H1 (cell line): ENCODE measurements around the gene DLX2. TPM values are rescaled to one million over a fixed set of nuclear protein-coding genes. Genes with fewer than 3 reads are reported as not detected.

Experiments used
- CTCF ChIA-PET: fragments of 300-600 bp; sonication (Branson Sonifier 250); formaldehyde crosslinking; loops from one replicate; lab custom pipeline; 2021; ENCODE audit not compliant: partially characterized antibody; lab: Charles Lee
- POLR2A ChIA-PET: fragments of 300-600 bp; sonication (Branson Sonifier 250); formaldehyde crosslinking; loops from one replicate; lab custom pipeline; 2021; ENCODE audit warnings: inconsistent platforms; ENCODE audit not compliant: partially characterized antibody; lab: Charles Lee
- DNase-seq, 2 experiments: peaks; one replicate each; pipeline versions ENCODE4 v3.0.0 to v3.0.0-alpha.2; 2010 to 2022; ENCODE audit warnings: low spot score in 2 of 2, low read depth in 1 of 2, mixed read lengths in 1 of 2
- FAIRE-seq: peaks from 2 replicates; lab custom pipeline; 2011; peaks lifted over from hg19 to GRCh38; lab: Jason Lieb, UNC
- H2AFZ ChIP-seq: 2 replicates; pipeline ENCODE4 v1.8.1; 2012; ENCODE audit warnings: low read length, inconsistent platforms
- H2AK5ac ChIP-seq: 2 replicates; pipeline ENCODE4 v1.6.1; 2013; ENCODE audit warnings: low read depth, low read length
- H2BK120ac ChIP-seq: replicated peaks from 2 replicates; pipeline ENCODE3; 2013; ENCODE audit warnings: low read depth, low read length, inconsistent platforms
- H2BK12ac ChIP-seq: 2 replicates; pipeline ENCODE4 v1.6.1; 2013; ENCODE audit warnings: low read depth, low read length
- H2BK15ac ChIP-seq: 2 replicates; pipeline ENCODE4 v1.6.1; 2013; ENCODE audit warnings: low read length
- H2BK20ac ChIP-seq: 2 replicates; pipeline ENCODE4 v1.6.1; 2013; ENCODE audit warnings: low read length
- H2BK5ac ChIP-seq: 2 replicates; pipeline ENCODE4 v1.6.1; 2013; ENCODE audit warnings: low read depth, low read length
- H3K14ac ChIP-seq: 2 replicates; pipeline ENCODE4 v1.6.1; 2013; ENCODE audit warnings: inconsistent platforms; ENCODE audit not compliant: insufficient read length
- H3K18ac ChIP-seq: 2 replicates; pipeline ENCODE4 v1.6.1; 2013; ENCODE audit warnings: low read length; ENCODE audit errors: extremely low read depth
- H3K23ac ChIP-seq: 2 replicates; pipeline ENCODE4 v1.6.1; 2013; ENCODE audit warnings: inconsistent platforms; ENCODE audit not compliant: insufficient read length
- H3K23me2 ChIP-seq: 2 replicates; pipeline ENCODE4 v1.6.1; 2013; ENCODE audit warnings: low read depth, low read length
- H3K27ac ChIP-seq: 2 replicates; pipeline ENCODE4 v1.6.1; 2011; ENCODE audit warnings: low read depth, low read length, inconsistent platforms
- H3K27me3 ChIP-seq, 4 experiments: replicated peaks in 1 of 4; 1 replicate in 1 of 4; 2 replicates in 3 of 4; pipeline versions ENCODE4 v1.6.1 to v1.8.1; 2011 to 2013; ENCODE audit warnings: low read length in 3 of 4, mild to moderate bottlenecking in 3 of 4, inconsistent platforms in 2 of 4, mixed read lengths in 2 of 4, moderate library complexity in 1 of 4; ENCODE audit not compliant: control insufficient read depth in 3 of 4, insufficient read depth in 3 of 4; ENCODE audit errors: extremely low read depth in 1 of 4
- H3K36me3 ChIP-seq, 4 experiments: 2 replicates each; pipeline versions ENCODE4 v1.6.1 to v1.8.1; 2011 to 2013; ENCODE audit warnings: mild to moderate bottlenecking in 4 of 4, low read length in 3 of 4, moderate library complexity in 2 of 4, control low read depth in 1 of 4, inconsistent platforms in 1 of 4; ENCODE audit not compliant: insufficient read depth in 4 of 4, control insufficient read depth in 2 of 4
- H3K4ac ChIP-seq: replicated peaks from 2 replicates; pipeline ENCODE3; 2013; ENCODE audit warnings: low read length, low read depth, mixed read lengths, inconsistent platforms; ENCODE audit not compliant: insufficient read length
- H3K4me1 ChIP-seq, 4 experiments: replicated peaks in 1 of 4; 1 replicate in 1 of 4; 2 replicates in 3 of 4; pipeline versions ENCODE4 v1.6.1 to v1.8.1; 2011 to 2013; ENCODE audit warnings: low read length in 3 of 4, inconsistent platforms in 2 of 4, mixed read lengths in 1 of 4; ENCODE audit not compliant: insufficient read depth in 4 of 4, control insufficient read depth in 3 of 4
- H3K4me2 ChIP-seq, 2 experiments: 2 replicates each; pipeline versions ENCODE4 v1.6.1 to v1.8.1; 2011 to 2013; ENCODE audit warnings: low read depth in 2 of 2, low read length in 2 of 2, control low read depth in 1 of 2, inconsistent platforms in 1 of 2, mild to moderate bottlenecking in 1 of 2; ENCODE audit not compliant: insufficient read depth in 1 of 2
- H3K4me3 ChIP-seq, 4 experiments: fragments of 200-600, 300-600 bp in 1 of 4; sonication (generic), shearing (Covaris generic), sonication (Bioruptor Twin) in 1 of 4; 2 replicates each; pipeline versions ENCODE4 v1.5.1 to v1.8.1; 2011 to 2016; ENCODE audit warnings: low read length in 4 of 4, low read depth in 3 of 4, control low read depth in 2 of 4, inconsistent platforms in 2 of 4, mild to moderate bottlenecking in 2 of 4, mixed read lengths in 1 of 4, moderate library complexity in 1 of 4; ENCODE audit not compliant: insufficient read depth in 2 of 4; ENCODE audit errors: extremely low read depth in 1 of 4
- H3K56ac ChIP-seq: replicated peaks from 2 replicates; pipeline ENCODE3; 2013; ENCODE audit warnings: low read depth, mild to moderate bottlenecking, mixed read lengths, low read length, inconsistent platforms; ENCODE audit not compliant: insufficient read length
- H3K79me1 ChIP-seq: 2 replicates; pipeline ENCODE4 v1.6.1; 2013; ENCODE audit warnings: low read depth, low read length, control low read depth
- H3K79me2 ChIP-seq, 2 experiments: 2 replicates each; pipeline versions ENCODE4 v1.6.1 to v1.8.1; 2012 to 2013; ENCODE audit warnings: low read length in 2 of 2, mild to moderate bottlenecking in 2 of 2, inconsistent platforms in 1 of 2; ENCODE audit not compliant: insufficient read depth in 2 of 2, control insufficient read depth in 1 of 2
- H3K9ac ChIP-seq, 4 experiments: replicated peaks in 1 of 4; 1 replicate in 1 of 4; 2 replicates in 3 of 4; pipeline versions ENCODE4 v1.6.1 to v1.8.1; 2011 to 2013; ENCODE audit warnings: low read depth in 3 of 4, low read length in 3 of 4, control low read depth in 2 of 4, mild to moderate bottlenecking in 2 of 4, moderate library complexity in 2 of 4, inconsistent platforms in 1 of 4; ENCODE audit errors: extremely low read depth in 1 of 4
- H3K9me3 ChIP-seq, 2 experiments: 2 replicates each; pipeline versions ENCODE4 v1.6.1 to v1.8.1; 2012 to 2013; ENCODE audit warnings: mild to moderate bottlenecking in 2 of 2, moderate library complexity in 2 of 2, control low read depth in 1 of 2, inconsistent platforms in 1 of 2, low read depth in 1 of 2, low read length in 1 of 2, mixed read lengths in 1 of 2; ENCODE audit not compliant: insufficient read depth in 2 of 2
- H4K20me1 ChIP-seq, 2 experiments: replicated peaks in 1 of 2; 2 replicates each; pipeline versions ENCODE3 to v1.8.1; 2011 to 2013; ENCODE audit warnings: inconsistent platforms in 2 of 2, low read length in 2 of 2, mild to moderate bottlenecking in 1 of 2; ENCODE audit not compliant: insufficient read depth in 2 of 2, control insufficient read depth in 1 of 2
- H4K5ac ChIP-seq: 2 replicates; pipeline ENCODE4 v1.6.1; 2013; ENCODE audit warnings: low read length, low read depth, mixed read lengths, inconsistent platforms; ENCODE audit not compliant: insufficient read length
- H4K8ac ChIP-seq: 2 replicates; pipeline ENCODE4 v1.8.0; 2013; ENCODE audit warnings: mild to moderate bottlenecking, moderate library complexity, low read length, inconsistent platforms; ENCODE audit not compliant: insufficient read depth; ENCODE audit errors: extremely low read depth
- H4K91ac ChIP-seq: replicated peaks from 2 replicates; pipeline ENCODE3; 2013; ENCODE audit warnings: low read length, mixed read lengths, inconsistent platforms; ENCODE audit not compliant: insufficient read length
- BACH1 ChIP-seq: IDR thresholded peaks from 2 replicates; pipeline ENCODE4 v1.6.1; 2012; ENCODE audit warnings: low read length, improper control_type of control experiment
- CBX8 ChIP-seq: fragments of 300-800, 300-1000 bp; sonication (generic); IDR thresholded peaks from 2 replicates; pipeline ENCODE4 v1.7.1; 2016; ENCODE audit warnings: low read depth, low read length, borderline replicate concordance
- CTBP2 ChIP-seq: IDR thresholded peaks from 2 replicates; pipeline ENCODE4 v1.7.0; 2011; ENCODE audit warnings: borderline replicate concordance, mild to moderate bottlenecking, moderate library complexity, mixed read lengths, low read length; ENCODE audit not compliant: insufficient read depth, insufficient read length
- EGR1 ChIP-seq: IDR thresholded peaks from 2 replicates; pipeline ENCODE4 v1.6.1; 2011; ENCODE audit warnings: low read depth, low read length, borderline replicate concordance
- EZH2 ChIP-seq: fragments of 200-600 bp; sonication (generic); IDR thresholded peaks from 2 replicates; pipeline ENCODE4 v1.7.1; 2012; ENCODE audit warnings: low read depth, mild to moderate bottlenecking, moderate library complexity, low read length, inconsistent platforms; ENCODE audit not compliant: severe bottlenecking
- HDAC6 ChIP-seq: IDR thresholded peaks from one replicate; pipeline ENCODE4 v1.7.1; 2012; ENCODE audit warnings: low read depth, mild to moderate bottlenecking, inconsistent platforms, low read length, moderate library complexity
- MAFK ChIP-seq: IDR thresholded peaks from 2 replicates; pipeline ENCODE4 v1.6.1; 2012; ENCODE audit warnings: low read depth, mild to moderate bottlenecking, improper control_type of control experiment, low read length
- RNF2 ChIP-seq: fragments of 200-900, 300-1000 bp; sonication (generic); IDR thresholded peaks from 2 replicates; pipeline ENCODE4 v1.7.1; 2016; ENCODE audit warnings: borderline replicate concordance, low read depth, mild to moderate bottlenecking, antibody characterized with exemption, low read length; ENCODE audit not compliant: poor library complexity, severe bottlenecking; ENCODE audit errors: missing control alignments
- RXRA ChIP-seq: IDR thresholded peaks from 2 replicates; pipeline ENCODE4 v1.6.1; 2011; ENCODE audit warnings: low read depth, mild to moderate bottlenecking, low read length, moderate library complexity; ENCODE audit not compliant: insufficient read depth
- SUZ12 ChIP-seq: fragments of 200-600 bp; sonication (generic); IDR thresholded peaks from 2 replicates; pipeline ENCODE4 v1.6.1; 2012; ENCODE audit warnings: mild to moderate bottlenecking, inconsistent platforms, low read length, moderate library complexity, mixed read lengths
- WGBS, 2 experiments: shearing (Covaris generic) in 1 of 2; methylation state at CpG; one replicate each; pipeline versions ENCODE4 v1.1.6 to v1.1.7; 2013 to 2015; ENCODE audit warnings: low lambda C conversion rate in 2 of 2, mixed read lengths in 2 of 2, inconsistent platforms in 1 of 2, low coverage in 1 of 2, missing lambda C conversion rate in 1 of 2; ENCODE audit not compliant: insufficient replicate concordance in 2 of 2, insufficient coverage in 1 of 2, insufficient read length in 1 of 2; ENCODE audit errors: extremely low coverage in 1 of 2, missing lambda C conversion rate in 1 of 2; 5-methylcytosine and 5-hydroxymethylcytosine counted together
- polyA plus RNA-seq, 7 experiments: library from polyadenylated mRNA; depleted of rRNA in 3 of 7; stranded (reverse) in 5 of 7; unstranded in 2 of 7; fragments of >200 nt in 5 of 7; fragments of 200-250 nt in 2 of 7; gene quantifications; 1 replicate in 5 of 7; 2 replicates in 1 of 7; 4 replicates in 1 of 7; pipeline versions ENCODE4 v1.2.1 to v1.2.3, GENCODE V29; 2011 to 2013; ENCODE audit warnings: missing spikeins in 2 of 7, mixed read lengths in 2 of 7
- total RNA-seq: library from RNA; stranded (reverse); fragmentation: NEBNext Ultra II Directional; extraction: Animal tissue kit (Norgen Biotek cat#: 25700); gene quantifications from 2 replicates; pipeline ENCODE4 v1.2.1, GENCODE V29; 2021

The DLX2 gene
- total and polyA plus RNA-seq, 2 of the 8 experiments (the other 6 are each of a cell fraction or from before 2014, with no cell fraction given): 0.45 TPM; not detected in 1

- FAIRE-seq: no peak
- Histone ChIP-seq H3K4me1 (peaks cover 2 to 49% (median 23%) of the 10 kb centered on the region in 4 experiments), H2BK15ac (no peak overlapping the region), H3K4me3 (peak overlapping the region in 1 of 4 experiments; percentile 59; a peak in 2 of 8 replicates), H3K4ac (no peak overlapping the region), H3K23me2 (peaks cover 14% of the 10 kb centered on the region; the same call in 1 of the 2 replicates), H3K9me3 (no peaks in the 10 kb centered on the region), H3K56ac (no peak overlapping the region), H3K23ac (no peak overlapping the region), H2BK5ac (no peak overlapping the region), H4K20me1 (peaks cover 20 to 34% of the 10 kb centered on the region in 2 experiments), H2BK120ac (no peak overlapping the region), H4K5ac (no peak overlapping the region), H4K8ac (no peak overlapping the region), H3K79me2 (no peaks in the 10 kb centered on the region), H3K14ac (no peak overlapping the region), H3K27ac (no peak overlapping the region), H2BK20ac (no peak overlapping the region), H3K27me3 (peaks cover 90 to 100% (median 97%) of the 10 kb centered on the region in 4 experiments), H4K91ac (no peak overlapping the region), H3K36me3 (0 out of 8 replicates have a peak, but pooled peaks cover 0 to 3% (median 0%) of the 10 kb centered on the region in 4 experiments), H3K9ac (no peak overlapping the region), H2AK5ac (no peak overlapping the region), H3K4me2 (peak overlapping the region; percentile 78 to 84; a peak in 3 of 4 replicates), H3K18ac (no peak overlapping the region), H2BK12ac (0 out of 2 replicates have a peak overlapping the region, but pooled peaks have one; percentile 84), H3K79me1 (no peaks in the 10 kb centered on the region), H2AFZ (no peak overlapping the region)
- no peak for DNase-seq
- ChIA-PET CTCF (interaction anchor here (0.6 to 12.4 kb wide), 7 partner anchors 8 to 367 kb away, joined by 3 to 198 read pairs (median 4); partner anchors contain the start of gene DLX2), POLR2A (interaction anchor here (1.0 to 14.0 kb wide), 3 partner anchors 12 to 194 kb away, joined by 3 to 184 read pairs (median 3); partner anchors contain the start of genes DLX2 and SLC25A12)
- 7% methylated on average over 32 of the region's 37 CpGs; no CpG with 5 or more reads in 1 of the 2 experiments for WGBS, 2 experiments
- TF ChIP-seq EGR1 (0 out of 2 replicates have a peak, but pooled peaks have one; percentile 11), MAFK (peak; percentile 64; the same call in 1 of the 2 replicates), CBX8 (peak; percentile 88), EZH2 (peak; percentile 98), RNF2 (peak; percentile 100), RXRA (no peak), SUZ12 (peak; percentile 96), BACH1 (no peak), CTBP2 (peak; percentile 91), HDAC6 (no peak)
Observed at GRCh38 chr2:172088245-172089004, 14.3 kb downstream of the DLX2 start.
